ENCODE measurements around the gene RNASE11. TPM values are rescaled to one million over a fixed set of nuclear protein-coding genes. Genes with fewer than 3 reads are reported as not detected.
"Not testable (repeated sequence)": the region's sequence is repeated elsewhere in the genome, so short reads cannot be mapped to it uniquely, and the experiment has no call there.

The RNASE11 gene
- total and polyA plus RNA-seq, 2 donors (not counting 1 experiment from before 2014, with no cell fraction given), result not detected

GRCh38 chr14:20620798-20621478, 33.1 kb upstream of the RNASE11 start:
- WGBS (ENCODE audit: insufficient coverage), result 100% methylated on average over 1 of the region's 2 CpGs
- no peak for ATAC-seq (ENCODE audit: low read depth)
- no peak overlapping the region for H3K9ac ChIP-seq (ENCODE audit: low read length)
- Mint-ChIP-seq H3K27ac (no peak overlapping the region), H3K4me1 (peaks cover 42% of the 10 kb centered on the region), H3K27me3 (peaks cover 24% of the 10 kb centered on the region), H3K4me3 (no peak overlapping the region), H3K9me3 (ENCODE audit: insufficient read depth) (no peaks in the 10 kb centered on the region)
- no peak overlapping the region for H3K4me2 ChIP-seq (replicated peaks; ENCODE audit: low read depth, low read length, poor library complexity, severe bottlenecking)
- intact Hi-C loops (cut with micrococcal nuclease), result no loop called here
- peaks cover 37 to 43% of the 10 kb centered on the region in 2 donors for H3K4me1 ChIP-seq (ENCODE audit: control insufficient read depth in 2 of 2, insufficient read depth in 2 of 2, low read length in 2 of 2)
- no peak overlapping the region for H3K4me3 ChIP-seq (ENCODE audit: control extremely low read depth in 1 of 5, extremely low read depth in 1 of 5, insufficient read depth in 1 of 5, low read depth in 2 of 5, low read length in 4 of 5)
- peaks cover 0 to 18% (median 2%) of the 10 kb centered on the region in 4 experiments for H3K27me3 ChIP-seq (replicated peaks in 1 of 4; ENCODE audit: control extremely low read depth in 1 of 4, control insufficient read depth in 3 of 4, insufficient read depth in 4 of 4, low read length in 3 of 4)
- TF ChIP-seq CTCF (IDR thresholded peaks at IDR 0.05) (no peak), EZH2 (IDR thresholded peaks at IDR 0.05; ENCODE audit: borderline replicate concordance, insufficient read depth, low read depth, low read length, poor library complexity, severe bottlenecking) (no peak)
- peaks cover 0 to 20% (median 0%) of the 10 kb centered on the region in 3 donors for H3K9me3 ChIP-seq (ENCODE audit: control extremely low read depth in 1 of 3, control insufficient read depth in 2 of 3, insufficient read depth in 1 of 3, low read length in 2 of 3)
- CTCF ChIA-PET, result interaction anchor here (0.9 to 3.1 kb wide), 3 partner anchors 8 to 11 kb away, joined by 3 to 19 read pairs (median 9); no protein-coding TSS in a partner anchor
- no peaks in the 10 kb centered on the region for H3K36me3 ChIP-seq (replicated peaks in 1 of 2; ENCODE audit: control extremely low read depth in 1 of 2, control insufficient read depth in 1 of 2, extremely low read depth in 1 of 2, insufficient read depth in 2 of 2, low read length in 1 of 2)
- H3K79me2 ChIP-seq (ENCODE audit: control insufficient read depth, insufficient read depth, low read length), result no peaks in the 10 kb centered on the region
- H4K20me1 ChIP-seq (ENCODE audit: control insufficient read depth, insufficient read depth, low read length, poor library complexity, severe bottlenecking), result no peaks in the 10 kb centered on the region
- DNase-seq, result no peak
- no peak overlapping the region for H2AFZ ChIP-seq (ENCODE audit: insufficient read depth, low read depth, low read length, poor library complexity, severe bottlenecking)
- POLR2A ChIA-PET, result no interaction called here
- no peak overlapping the region for H3K27ac ChIP-seq (ENCODE audit: low read length in 2 of 2)

GRCh38 chr14:20619688-20620087, 31.9 kb upstream of the RNASE11 start:
- H3K27ac ChIP-seq (ENCODE audit: low read length in 2 of 2); H3K9ac ChIP-seq (ENCODE audit: low read length); ATAC-seq (ENCODE audit: low read depth); H3K79me2 ChIP-seq (ENCODE audit: control insufficient read depth, insufficient read depth, low read length); H3K36me3 ChIP-seq (replicated peaks in 1 of 2; ENCODE audit: control extremely low read depth in 1 of 2, control insufficient read depth in 1 of 2, extremely low read depth in 1 of 2, insufficient read depth in 2 of 2, low read length in 1 of 2); H3K4me3 ChIP-seq (ENCODE audit: control extremely low read depth in 1 of 5, extremely low read depth in 1 of 5, insufficient read depth in 1 of 5, low read depth in 2 of 5, low read length in 4 of 5); DNase-seq; H2AFZ ChIP-seq (ENCODE audit: insufficient read depth, low read depth, low read length, poor library complexity, severe bottlenecking); H3K4me2 ChIP-seq (replicated peaks; ENCODE audit: low read depth, low read length, poor library complexity, severe bottlenecking); H3K9me3 Mint-ChIP-seq (ENCODE audit: insufficient read depth); H3K27ac Mint-ChIP-seq; H3K4me3 Mint-ChIP-seq; H4K20me1 ChIP-seq (ENCODE audit: control insufficient read depth, insufficient read depth, low read length, poor library complexity, severe bottlenecking): not testable (repeated sequence)
- Histone ChIP-seq H3K9me3 (ENCODE audit: control extremely low read depth in 1 of 3, control insufficient read depth in 2 of 3, insufficient read depth in 1 of 3, low read length in 2 of 3) (peaks cover 0 to 11% (median 0%) of the 10 kb centered on the region in 3 donors), H3K4me1 (ENCODE audit: control insufficient read depth in 2 of 2, insufficient read depth in 2 of 2, low read length in 2 of 2) (peaks cover 25 to 32% of the 10 kb centered on the region in 2 donors), H3K27me3 (replicated peaks in 1 of 4; ENCODE audit: control extremely low read depth in 1 of 4, control insufficient read depth in 3 of 4, insufficient read depth in 4 of 4, low read length in 3 of 4) (peaks cover 0 to 14% (median 3%) of the 10 kb centered on the region in 4 experiments)
- POLR2A ChIA-PET, result interaction anchor here (0.6 kb wide), 1 partner anchor 11 kb away, joined by 5 read pairs; no protein-coding TSS in a partner anchor
- 100% methylated on average over 1 of the region's 6 CpGs for WGBS (ENCODE audit: insufficient coverage)
- intact Hi-C loops (cut with micrococcal nuclease), result loop anchor here (10.0 kb wide), 1 partner anchor 485 kb away; the partner anchor contains the start of gene TMEM253
- H3K27me3 Mint-ChIP-seq, result peaks cover 24% of the 10 kb centered on the region
- CTCF ChIA-PET, result interaction anchor here (0.7 to 0.9 kb wide), 3 partner anchors 9 to 281 kb away, joined by 3 to 4 read pairs (median 3); no protein-coding TSS in a partner anchor
- H3K4me1 Mint-ChIP-seq, result peaks cover 31% of the 10 kb centered on the region
